ENCODE results near the gene ZSWIM4. TPM values are rescaled to one million over a fixed set of nuclear protein-coding genes. Genes with fewer than 3 reads are reported as not detected.

ZSWIM4 gene
- total RNA-seq, 2 experiments from 2014 or later: 5.0 to 10.8 TPM

GRCh38 chr19:13799669-13800068 lies 4.4 kb downstream of the ZSWIM4 start:
- ChIA-PET CTCF (ENCODE audit: unreplicated experiment) (no interaction called here), POLR2A (interaction anchor here (0.7 kb wide), 1 partner anchor 12 kb away, joined by 4 read pairs; no protein-coding TSS in a partner anchor)
- Histone ChIP-seq H3K4me3 (ENCODE audit: low read depth, low read length, poor library complexity, severe bottlenecking) (no peak overlapping the region), H3K79me2 (ENCODE audit: insufficient read depth, low read depth, low read length) (peaks cover 5% of the 10 kb centered on the region; the same call in 1 of the 2 replicates), H3K27ac (ENCODE audit: low read depth, low read length, poor library complexity, severe bottlenecking) (no peak overlapping the region), H3K4me2 (ENCODE audit: low read length) (no peak overlapping the region), H3K9me3 (ENCODE audit: low read length) (no peaks in the 10 kb centered on the region), H4K20me1 (ENCODE audit: insufficient read depth, low read length) (no peaks in the 10 kb centered on the region), H3K4me1 (ENCODE audit: insufficient read depth, low read length, poor library complexity, severe bottlenecking) (peaks cover 16% of the 10 kb centered on the region), H3K36me3 (ENCODE audit: insufficient read depth, low read length) (no peaks in the 10 kb centered on the region), H2AFZ (ENCODE audit: low read length) (no peak overlapping the region), H3K9me2 (ENCODE audit: insufficient read depth, low read length) (no peaks in the 10 kb centered on the region)
- intact Hi-C loops (cut with micrococcal nuclease; ENCODE audit: unreplicated experiment): no loop called here
- no peak for TF ChIP-seq CTCF (conservative IDR thresholded peaks at IDR 0.05; ENCODE audit: low read length)
- no peak for TF ChIP-seq EZH2phosphoT487 (IDR thresholded peaks at IDR 0.05; ENCODE audit: borderline replicate concordance, low read depth, low read length)
- DNase-seq (ENCODE audit: low spot score): no peak
- no TSS peak for BruUV-seq (replicated peaks)

GRCh38 chr19:13803038-13803437 lies 7.8 kb downstream of the ZSWIM4 start:
- intact Hi-C loops (cut with micrococcal nuclease; ENCODE audit: unreplicated experiment): no loop called here
- Histone ChIP-seq H3K4me1 (ENCODE audit: insufficient read depth, low read length, poor library complexity, severe bottlenecking) (no peaks in the 10 kb centered on the region), H3K79me2 (ENCODE audit: insufficient read depth, low read depth, low read length) (no peaks in the 10 kb centered on the region), H2AFZ (ENCODE audit: low read length) (no peak overlapping the region), H3K9me3 (ENCODE audit: low read length) (no peaks in the 10 kb centered on the region), H3K27ac (ENCODE audit: low read depth, low read length, poor library complexity, severe bottlenecking) (no peak overlapping the region), H3K9me2 (ENCODE audit: insufficient read depth, low read length) (no peaks in the 10 kb centered on the region), H3K4me2 (ENCODE audit: low read length) (no peak overlapping the region), H3K36me3 (ENCODE audit: insufficient read depth, low read length) (no peaks in the 10 kb centered on the region; the same call in 1 of the 2 replicates), H4K20me1 (ENCODE audit: insufficient read depth, low read length) (no peaks in the 10 kb centered on the region), H3K4me3 (ENCODE audit: low read depth, low read length, poor library complexity, severe bottlenecking) (no peak overlapping the region)
- ChIA-PET POLR2A (no interaction called here), CTCF (ENCODE audit: unreplicated experiment) (no interaction called here)
- no peak for DNase-seq (ENCODE audit: low spot score)
- TF ChIP-seq EZH2phosphoT487 (IDR thresholded peaks at IDR 0.05; ENCODE audit: borderline replicate concordance, low read depth, low read length) (no peak), CTCF (conservative IDR thresholded peaks at IDR 0.05; ENCODE audit: low read length) (no peak)
- no TSS peak for BruUV-seq (replicated peaks)

- Histone ChIP-seq H3K79me2 (ENCODE audit: insufficient read depth, low read depth, low read length) (no peaks in the 10 kb centered on the region), H3K36me3 (ENCODE audit: insufficient read depth, low read length) (no peaks in the 10 kb centered on the region; the same call in 1 of the 2 replicates), H2AFZ (ENCODE audit: low read length) (no peak overlapping the region), H3K27ac (ENCODE audit: low read depth, low read length, poor library complexity, severe bottlenecking) (no peak overlapping the region), H4K20me1 (ENCODE audit: insufficient read depth, low read length) (no peaks in the 10 kb centered on the region), H3K9me2 (ENCODE audit: insufficient read depth, low read length) (no peaks in the 10 kb centered on the region), H3K4me1 (ENCODE audit: insufficient read depth, low read length, poor library complexity, severe bottlenecking) (no peaks in the 10 kb centered on the region), H3K9me3 (ENCODE audit: low read length) (no peaks in the 10 kb centered on the region), H3K4me2 (ENCODE audit: low read length) (no peak overlapping the region), H3K4me3 (ENCODE audit: low read depth, low read length, poor library complexity, severe bottlenecking) (no peak overlapping the region)
- no peak for DNase-seq (ENCODE audit: low spot score)
- CTCF ChIA-PET (ENCODE audit: unreplicated experiment): no interaction called here
- TF ChIP-seq EZH2phosphoT487 (IDR thresholded peaks at IDR 0.05; ENCODE audit: borderline replicate concordance, low read depth, low read length): no peak
- peak; percentile 44; the same call in 1 of the 2 replicates for TF ChIP-seq CTCF (conservative IDR thresholded peaks at IDR 0.05; ENCODE audit: low read length)
- intact Hi-C loops (cut with micrococcal nuclease; ENCODE audit: unreplicated experiment): no loop called here
- POLR2A ChIA-PET: no interaction called here
- BruUV-seq (replicated peaks): no TSS peak
Measured at GRCh38 chr19:13804830-13805683, 9.8 kb downstream of the ZSWIM4 start.
